D721Med (cell line): Measurements from ENCODE around the gene ADM.

Source experiments
- DNase-seq: peaks from one replicate; pipeline ENCODE4 v3.0.0; 2011; ENCODE audit warnings: low spot score; ENCODE audit not compliant: insufficient read length
- FAIRE-seq: peaks from 2 replicates; lab custom pipeline; 2011; peaks lifted over from hg19 to GRCh38; lab: Jason Lieb, UNC
- TF ChIP-seq, protein P1 (sequence below): IDR thresholded peaks from 2 replicates; pipeline ENCODE4 v1.5.1; 2012; ENCODE audit warnings: mild to moderate bottlenecking, control low read depth; ENCODE audit not compliant: insufficient read depth; ENCODE audit errors: missing control alignments

The ADM gene

GRCh38 chr11:10302359-10302743 is 2.5 kb upstream of the ADM start:
- TF ChIP-seq, protein P1, sequence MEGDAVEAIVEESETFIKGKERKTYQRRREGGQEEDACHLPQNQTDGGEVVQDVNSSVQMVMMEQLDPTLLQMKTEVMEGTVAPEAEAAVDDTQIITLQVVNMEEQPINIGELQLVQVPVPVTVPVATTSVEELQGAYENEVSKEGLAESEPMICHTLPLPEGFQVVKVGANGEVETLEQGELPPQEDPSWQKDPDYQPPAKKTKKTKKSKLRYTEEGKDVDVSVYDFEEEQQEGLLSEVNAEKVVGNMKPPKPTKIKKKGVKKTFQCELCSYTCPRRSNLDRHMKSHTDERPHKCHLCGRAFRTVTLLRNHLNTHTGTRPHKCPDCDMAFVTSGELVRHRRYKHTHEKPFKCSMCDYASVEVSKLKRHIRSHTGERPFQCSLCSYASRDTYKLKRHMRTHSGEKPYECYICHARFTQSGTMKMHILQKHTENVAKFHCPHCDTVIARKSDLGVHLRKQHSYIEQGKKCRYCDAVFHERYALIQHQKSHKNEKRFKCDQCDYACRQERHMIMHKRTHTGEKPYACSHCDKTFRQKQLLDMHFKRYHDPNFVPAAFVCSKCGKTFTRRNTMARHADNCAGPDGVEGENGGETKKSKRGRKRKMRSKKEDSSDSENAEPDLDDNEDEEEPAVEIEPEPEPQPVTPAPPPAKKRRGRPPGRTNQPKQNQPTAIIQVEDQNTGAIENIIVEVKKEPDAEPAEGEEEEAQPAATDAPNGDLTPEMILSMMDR = no peak
- no peak for FAIRE-seq
- no peak for DNase-seq

DNA sequence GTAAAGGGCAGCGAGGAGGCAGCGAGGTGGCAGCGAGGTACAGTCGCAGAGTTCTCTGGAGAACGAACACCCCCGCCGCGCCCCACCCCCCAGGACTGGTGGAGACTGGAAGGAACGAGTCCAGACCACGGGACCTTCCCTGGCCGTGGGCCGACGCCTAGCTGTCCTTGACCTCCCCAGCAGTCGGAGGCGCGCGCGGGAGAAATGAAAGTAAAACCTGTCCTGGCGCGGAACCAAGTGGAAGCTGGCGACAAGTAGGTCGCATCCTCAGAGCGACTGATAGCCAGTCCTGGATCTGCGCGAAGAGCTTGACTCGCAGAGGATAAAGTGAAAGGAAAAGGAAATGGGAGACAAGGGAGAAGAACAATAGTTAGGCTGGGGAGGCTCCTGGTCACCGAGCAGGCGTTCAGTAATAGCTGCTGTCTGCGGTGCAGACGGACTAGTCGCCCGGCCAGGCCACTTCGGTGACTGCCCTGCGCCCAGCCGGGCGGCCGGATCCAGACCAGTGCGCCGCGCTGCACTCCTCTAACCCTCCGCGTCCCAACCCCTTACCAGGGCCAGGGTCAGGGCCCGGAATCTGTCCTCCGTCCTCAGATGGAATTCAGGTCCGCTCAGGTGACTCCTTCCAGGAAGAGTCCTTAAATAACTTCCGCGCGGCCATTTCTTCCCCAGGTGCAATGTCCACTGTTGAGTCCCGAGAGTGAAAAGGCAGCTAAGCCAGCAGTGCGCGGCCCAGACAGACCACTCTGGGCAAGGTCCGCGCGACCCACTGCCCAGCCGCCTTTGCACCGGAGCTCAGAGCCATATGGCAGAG is 1.9 kb upstream of the ADM start:
- TF ChIP-seq, protein P1 = no peak
- DNase-seq = no peak
- no peak for FAIRE-seq

DNA sequence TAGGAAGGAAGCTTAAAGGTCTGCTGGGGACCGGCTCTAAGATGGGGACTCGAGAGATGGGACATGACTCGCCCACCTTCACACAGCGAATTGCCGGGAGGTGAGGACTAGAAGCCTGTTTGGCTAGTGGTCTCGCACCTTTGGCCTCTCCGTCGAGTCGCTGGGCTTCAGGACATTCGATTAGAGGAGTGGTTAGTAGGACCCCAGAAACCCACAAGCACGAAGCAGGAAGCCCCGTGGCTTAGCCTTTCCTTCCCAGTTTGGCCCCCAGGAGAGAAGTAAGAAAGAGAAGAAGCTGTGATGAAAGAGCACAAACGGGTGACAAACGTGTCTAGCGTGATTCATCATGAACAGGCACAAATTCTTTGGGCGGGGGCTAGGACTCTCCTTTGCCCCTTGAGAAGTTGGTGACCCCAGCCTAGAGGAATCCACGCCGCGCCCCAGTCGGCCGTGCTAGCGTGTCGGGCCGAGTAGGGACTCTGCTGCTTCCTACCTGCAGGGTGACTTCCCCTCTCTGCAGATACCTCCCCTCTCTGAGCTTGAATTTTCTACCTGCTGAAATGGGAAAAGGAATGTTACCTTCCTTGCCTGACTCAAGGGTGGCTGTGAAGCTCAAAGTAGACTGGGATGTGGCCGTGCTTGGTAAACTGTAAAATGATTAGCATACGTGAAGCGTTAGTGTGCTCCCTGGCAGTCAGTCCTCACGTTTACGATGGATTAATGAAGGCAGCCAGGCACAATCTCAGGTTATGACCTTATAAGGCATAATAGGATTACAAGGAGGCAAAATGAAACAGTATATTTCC is 1.1 kb upstream of the ADM start:
- no peak for FAIRE-seq
- DNase-seq = no peak
- TF ChIP-seq, protein P1 = no peak

DNA sequence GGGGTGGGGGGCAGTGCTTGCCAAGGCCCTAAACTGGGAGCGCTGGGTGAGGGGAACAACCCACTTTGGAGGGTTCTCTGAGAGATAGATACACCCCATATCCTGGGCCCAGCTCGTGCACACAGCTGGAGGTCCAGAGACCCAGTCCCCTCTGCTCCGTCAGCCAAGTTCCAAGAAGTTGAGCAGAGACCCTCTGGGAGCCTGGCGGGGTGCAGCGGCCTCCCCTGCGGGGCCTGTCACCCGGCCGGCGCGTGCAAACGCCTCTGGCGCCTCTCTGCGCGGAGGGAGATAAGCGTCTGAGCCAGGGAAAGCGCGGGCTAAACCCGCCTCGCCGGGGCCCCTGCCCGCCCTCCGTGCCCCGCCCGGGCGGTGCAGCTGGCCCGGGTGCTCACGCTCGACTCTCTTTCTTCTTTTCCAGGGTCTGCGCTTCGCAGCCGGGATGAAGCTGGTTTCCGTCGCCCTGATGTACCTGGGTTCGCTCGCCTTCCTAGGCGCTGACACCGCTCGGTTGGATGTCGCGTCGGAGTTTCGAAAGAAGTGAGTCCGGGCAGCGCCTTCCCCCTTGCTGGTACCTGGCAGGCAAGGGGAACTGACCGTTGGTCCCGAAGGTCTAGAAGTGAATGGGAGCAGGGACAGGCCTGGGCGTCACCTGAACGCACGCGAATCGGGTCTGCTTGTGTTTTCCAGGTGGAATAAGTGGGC is 540 bp downstream of the ADM start:
- FAIRE-seq (no peak), DNase-seq (no peak)
- TF ChIP-seq, protein P1 = no peak

DNA sequence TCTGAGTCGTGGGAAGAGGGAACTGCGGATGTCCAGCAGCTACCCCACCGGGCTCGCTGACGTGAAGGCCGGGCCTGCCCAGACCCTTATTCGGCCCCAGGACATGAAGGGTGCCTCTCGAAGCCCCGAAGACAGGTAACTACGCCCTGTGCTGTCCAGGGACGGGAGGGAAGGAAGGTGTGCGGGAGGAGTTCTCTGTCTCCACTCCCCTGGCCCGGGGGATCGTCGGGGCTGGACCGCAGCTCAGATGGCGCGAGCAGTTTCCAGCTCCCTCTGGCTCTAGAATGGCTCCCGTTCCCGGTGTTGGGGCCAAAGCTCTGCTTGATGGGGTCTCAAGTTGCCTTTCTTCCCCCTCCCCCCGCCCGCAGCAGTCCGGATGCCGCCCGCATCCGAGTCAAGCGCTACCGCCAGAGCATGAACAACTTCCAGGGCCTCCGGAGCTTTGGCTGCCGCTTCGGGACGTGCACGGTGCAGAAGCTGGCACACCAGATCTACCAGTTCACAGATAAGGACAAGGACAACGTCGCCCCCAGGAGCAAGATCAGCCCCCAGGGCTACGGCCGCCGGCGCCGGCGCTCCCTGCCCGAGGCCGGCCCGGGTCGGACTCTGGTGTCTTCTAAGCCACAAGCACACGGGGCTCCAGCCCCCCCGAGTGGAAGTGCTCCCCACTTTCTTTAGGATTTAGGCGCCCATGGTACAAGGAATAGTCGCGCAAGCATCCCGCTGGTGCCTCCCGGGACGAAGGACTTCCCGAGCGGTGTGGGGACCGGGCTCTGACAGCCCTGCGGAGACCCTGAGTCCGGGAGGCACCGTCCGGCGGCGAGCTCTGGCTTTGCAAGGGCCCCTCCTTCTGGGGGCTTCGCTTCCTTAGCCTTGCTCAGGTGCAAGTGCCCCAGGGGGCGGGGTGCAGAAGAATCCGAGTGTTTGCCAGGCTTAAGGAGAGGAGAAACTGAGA is 1.4 kb downstream of the ADM start:
- no peak for DNase-seq
- no peak for FAIRE-seq
- TF ChIP-seq, protein P1 = no peak

- no peak for DNase-seq
- TF ChIP-seq, protein P1 = no peak
- no peak for FAIRE-seq
These were observed 2.1 kb downstream of the ADM start for GRCh38 chr11:10307022-10307399.
